ENCODE results near the gene TIMP4.

Gene TIMP4

DNA sequence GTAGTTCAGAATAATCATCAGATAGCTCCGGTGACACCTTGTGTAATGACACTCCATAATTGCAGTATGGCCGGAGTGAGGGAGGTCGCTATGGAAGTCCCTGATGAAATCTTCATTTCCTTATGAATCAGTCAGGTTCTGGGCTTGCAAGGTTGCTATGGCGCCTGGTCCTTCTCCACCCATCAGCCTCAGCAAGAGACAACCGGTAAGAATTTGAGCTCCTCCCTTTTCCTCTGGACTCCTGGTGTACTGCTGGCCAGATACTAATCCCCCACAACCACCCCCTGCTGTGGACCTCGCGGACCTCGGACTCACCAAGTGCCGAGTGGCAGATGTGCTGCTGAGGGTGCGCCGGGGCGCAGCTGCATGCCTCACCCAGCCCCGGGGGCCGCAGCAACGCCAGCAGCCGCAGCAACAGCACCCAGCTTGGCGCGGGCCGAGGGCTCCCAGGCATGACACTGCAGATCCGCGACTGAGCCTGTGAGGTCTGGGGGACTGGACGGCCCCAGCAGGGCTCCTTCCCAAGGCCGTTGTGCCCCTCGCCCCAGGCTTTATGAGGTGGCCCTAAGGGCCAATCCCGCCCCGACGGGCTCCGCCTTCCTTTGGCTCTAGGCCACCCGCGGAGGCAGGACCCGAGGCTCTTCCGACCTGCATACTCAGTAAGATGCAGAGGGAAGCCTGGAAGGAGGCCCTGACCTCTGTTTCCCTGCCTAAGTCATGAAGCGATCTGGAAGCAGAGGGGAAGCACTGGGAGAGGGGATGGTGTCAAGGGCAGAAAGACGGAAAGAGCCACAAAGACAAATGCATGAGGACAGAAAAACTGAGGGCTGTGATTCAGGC, at the start of gene TIMP4:
TIMP4 (minus strand) TSS at position 526 of the 840 bp plus-strand sequence; CDS start at position 454, 72 bp downstream.
- DNase-seq (ENCODE audit: low spot score): no peak

- no peak for DNase-seq (ENCODE audit: low spot score)
Observed at GRCh38 chr3:12205171-12205570, 46.5 kb upstream of the TIMP4 start.

- DNase-seq (ENCODE audit: low spot score): no peak
Observed at GRCh38 chr3:12201813-12202212, 43.1 kb upstream of the TIMP4 start.

GRCh38 chr3:12198301-12198700, 39.6 kb upstream of the TIMP4 start:
- DNase-seq (ENCODE audit: low spot score): no peak

DNA sequence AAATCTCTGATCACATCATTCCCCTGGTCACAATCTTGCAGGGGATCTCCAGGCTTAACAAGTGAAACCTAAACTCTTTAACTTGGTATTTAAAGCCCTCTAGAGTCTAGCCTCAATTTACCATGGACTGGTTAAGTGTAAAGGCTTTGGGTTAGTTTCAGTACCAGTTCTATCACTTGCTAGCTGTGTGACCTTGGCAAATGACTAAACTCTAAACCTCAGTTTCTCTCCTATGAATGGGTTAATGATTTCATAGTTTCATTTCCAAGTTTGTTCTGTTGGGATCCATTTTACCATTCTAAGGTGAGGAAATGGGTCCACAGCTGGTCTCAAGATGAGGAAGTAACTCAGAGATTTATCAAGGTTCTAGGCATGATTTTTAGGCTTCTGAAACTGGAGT, 38.8 kb upstream of the TIMP4 start:
- DNase-seq (ENCODE audit: low spot score): no peak

DNA sequence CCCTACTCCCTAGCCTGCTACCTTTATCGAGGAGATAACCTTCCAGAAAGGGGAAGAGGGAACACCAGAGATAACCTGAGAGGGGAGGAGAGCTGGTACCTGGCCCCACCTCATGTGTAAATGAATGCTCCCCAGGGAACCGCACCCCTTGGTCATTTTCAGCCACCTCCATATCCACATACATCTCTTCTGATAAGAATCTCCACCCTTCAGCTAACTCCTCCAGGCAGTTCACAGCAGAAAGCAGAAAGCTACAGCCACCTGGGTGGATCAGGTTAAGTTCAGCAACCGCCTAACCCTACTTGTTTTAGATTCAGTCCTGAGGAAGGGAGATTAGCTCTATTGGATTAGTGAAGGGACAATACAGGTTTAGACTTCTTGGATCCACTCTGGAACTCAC, 38.0 kb upstream of the TIMP4 start:
- no peak for DNase-seq (ENCODE audit: low spot score)

GRCh38 chr3:12195231-12195630, 36.5 kb upstream of the TIMP4 start:
- no peak for DNase-seq (ENCODE audit: low spot score)

GRCh38 chr3:12194669-12195161, 36.0 kb upstream of the TIMP4 start:
- DNase-seq (ENCODE audit: low spot score): no peak

DNA sequence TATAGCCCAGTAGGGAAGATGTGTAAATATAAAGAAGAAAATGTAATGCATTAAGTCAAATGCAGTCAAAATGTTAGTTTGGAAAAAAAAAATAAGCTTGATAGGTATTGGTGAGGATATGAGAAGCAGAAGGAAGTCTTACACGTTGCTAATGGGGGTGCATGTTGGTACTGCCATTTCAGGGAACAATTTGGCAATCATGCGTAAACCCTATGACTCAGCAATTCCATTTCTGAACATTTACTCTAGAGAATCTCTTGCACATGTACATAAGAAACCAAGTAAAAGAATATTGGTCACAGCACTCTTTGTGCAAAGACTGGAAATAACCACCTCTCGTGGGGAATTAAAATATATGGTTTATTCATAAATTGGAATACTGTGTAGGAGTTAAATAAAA, 35.5 kb upstream of the TIMP4 start:
- DNase-seq (ENCODE audit: low spot score): no peak

DNA sequence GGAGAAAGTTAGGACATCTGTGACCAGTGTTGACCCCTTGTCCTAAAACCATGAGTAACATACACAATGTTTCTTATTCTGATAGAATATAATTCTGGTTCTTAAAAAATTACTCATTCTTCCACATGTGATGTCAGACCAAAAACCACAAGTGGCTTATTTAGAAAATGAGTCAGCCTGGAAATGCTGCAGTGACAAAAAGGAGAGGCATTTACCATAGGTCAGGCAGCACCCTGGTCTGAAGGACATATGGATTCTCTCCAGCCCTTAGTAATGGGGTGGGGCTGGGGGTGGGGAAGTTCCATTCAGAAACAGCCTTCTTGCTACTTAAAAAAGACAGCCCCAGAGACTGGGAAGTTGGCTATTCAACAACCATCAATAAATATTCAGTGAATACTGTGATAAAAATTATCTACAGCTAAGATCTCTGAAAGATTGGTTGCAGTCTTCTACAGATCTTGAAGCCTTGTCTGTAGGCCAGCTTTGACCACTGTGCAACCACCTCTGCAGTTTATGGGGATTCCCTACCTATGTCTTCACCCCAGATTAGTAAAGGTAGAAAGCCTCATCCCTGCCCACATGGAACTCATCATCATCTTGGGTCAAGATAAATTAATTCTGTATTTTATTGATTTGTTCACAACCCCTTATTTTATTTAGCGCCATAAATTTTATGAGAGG, 34.9 kb upstream of the TIMP4 start:
- no peak for DNase-seq (ENCODE audit: low spot score)

GRCh38 chr3:12192655-12193484, 34.2 kb upstream of the TIMP4 start:
- no peak for DNase-seq (ENCODE audit: low spot score)

GRCh38 chr3:12192173-12192572, 33.5 kb upstream of the TIMP4 start:
- no peak for DNase-seq (ENCODE audit: low spot score)

DNA sequence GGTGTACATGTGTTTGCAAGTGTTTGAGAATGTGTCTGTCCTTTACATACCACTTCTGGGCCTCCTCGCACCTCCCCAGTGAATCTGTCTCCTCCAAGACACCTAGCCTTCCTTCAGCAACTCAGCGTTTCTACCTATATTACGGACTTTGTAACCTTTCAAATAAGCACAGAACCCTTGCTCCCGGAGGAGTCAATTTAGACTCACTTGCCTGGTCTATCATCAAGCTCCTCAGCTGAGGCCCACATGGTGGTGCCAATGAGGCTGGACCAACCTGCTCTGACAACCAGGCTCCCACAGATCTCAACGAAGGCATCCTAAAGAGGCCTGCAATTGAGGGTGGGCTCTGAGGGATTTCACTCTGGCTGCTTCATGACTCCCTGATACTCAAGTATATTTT, 32.8 kb upstream of the TIMP4 start:
- DNase-seq (ENCODE audit: low spot score): no peak

- DNase-seq (ENCODE audit: low spot score): no peak
Observed at GRCh38 chr3:12190832-12191231, 32.1 kb upstream of the TIMP4 start.

- DNase-seq (ENCODE audit: low spot score): no peak
Observed at GRCh38 chr3:12190221-12190807, 31.6 kb upstream of the TIMP4 start.

GRCh38 chr3:12188681-12189287, 30.1 kb upstream of the TIMP4 start:
- DNase-seq (ENCODE audit: low spot score): no peak

- no peak for DNase-seq (ENCODE audit: low spot score)
Observed at GRCh38 chr3:12188328-12188648, 29.6 kb upstream of the TIMP4 start.

GRCh38 chr3:12187448-12188327, 29.0 kb upstream of the TIMP4 start:
- DNase-seq (ENCODE audit: low spot score): no peak

DNA sequence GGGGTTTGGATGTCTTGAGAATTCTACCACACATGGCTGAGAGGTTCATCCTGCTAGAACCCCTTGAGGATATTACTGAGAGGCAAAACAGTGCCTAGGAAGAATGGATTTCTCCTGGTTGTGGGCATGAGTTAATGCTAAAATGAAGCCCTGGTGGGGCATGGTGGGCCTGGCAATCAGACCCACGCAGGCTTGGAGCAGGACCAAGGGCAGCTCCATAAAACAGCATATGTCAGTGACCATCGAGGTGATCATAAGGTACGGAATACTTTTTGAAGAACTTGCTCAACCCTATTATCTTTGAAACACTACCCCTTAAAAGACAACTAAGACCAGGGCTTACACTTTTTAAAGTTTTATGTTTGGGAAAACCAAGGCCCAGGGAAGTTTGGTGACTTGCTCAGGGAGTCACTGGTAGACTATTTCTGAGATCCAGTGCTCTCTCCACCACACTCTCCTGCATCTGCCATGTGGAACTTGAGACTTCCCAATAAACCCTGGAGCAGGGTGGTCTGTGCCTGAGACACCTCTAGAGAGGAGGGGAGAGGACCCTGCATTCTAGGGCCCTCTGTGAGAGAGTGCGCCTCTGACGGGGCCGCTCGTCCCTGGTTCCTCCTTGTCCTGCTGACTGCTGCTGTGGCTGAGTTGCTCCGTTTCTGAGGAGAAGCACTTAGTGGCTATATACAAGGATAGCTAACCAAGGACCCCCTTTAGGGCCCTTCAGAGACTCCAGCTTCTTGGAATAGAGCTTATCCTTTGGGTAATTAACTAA, 28.0 kb upstream of the TIMP4 start:
- DNase-seq (ENCODE audit: low spot score): no peak

- DNase-seq (ENCODE audit: low spot score): no peak
Observed at GRCh38 chr3:12186046-12186445, 27.3 kb upstream of the TIMP4 start.
